GM12878 (cell line): ENCODE measurements around the gene TMEM256. TPM values are rescaled to one million over a fixed set of nuclear protein-coding genes. Genes with fewer than 3 reads are reported as not detected.
A peak's percentile ranks its signal among the peaks of the same experiment; 100 is the strongest.

Experiments
- ASH2L ChIP-seq: fragments of 300-600, 200-600 bp; sonication (generic); IDR thresholded peaks from 2 replicates; pipeline ENCODE4 v1.6.1; 2017; ENCODE audit warnings: low read depth, mild to moderate bottlenecking, borderline replicate concordance
- CHD2 ChIP-seq: IDR thresholded peaks from 2 replicates; pipeline ENCODE4 v1.6.1; 2011; ENCODE audit warnings: low read depth, low read length, improper control_type of control experiment, borderline replicate concordance
- CTCF ChIP-seq, 3 experiments: IDR thresholded peaks in 2 of 3; conservative IDR thresholded peaks in 1 of 3; 2 replicates each; pipeline ENCODE4 v1.5.1; 2011; ENCODE audit warnings: low read depth in 3 of 3, low read length in 3 of 3, mild to moderate bottlenecking in 3 of 3, control low read depth in 2 of 3, moderate library complexity in 2 of 3, inconsistent platforms in 1 of 3, mixed read lengths in 1 of 3; ENCODE audit not compliant: control insufficient read depth in 2 of 3, insufficient read depth in 1 of 3; ENCODE audit errors: extremely low read depth in 1 of 3
- EP300 ChIP-seq, 2 experiments: fragments of 150-350 bp in 1 of 2; IDR thresholded peaks; 2 replicates each; pipeline ENCODE4 v1.6.1; 2011 to 2012; ENCODE audit warnings: low read depth in 2 of 2, low read length in 2 of 2, borderline replicate concordance in 1 of 2, improper control_type of control experiment in 1 of 2, inconsistent platforms in 1 of 2; ENCODE audit not compliant: control insufficient read depth in 1 of 2
- EZH2 ChIP-seq: IDR thresholded peaks from 2 replicates; pipeline ENCODE4 v1.6.1; 2012; ENCODE audit warnings: low read depth, mild to moderate bottlenecking, control low read depth, inconsistent platforms, low read length, borderline replicate concordance; ENCODE audit not compliant: control insufficient read depth
- FOXM1 ChIP-seq: IDR thresholded peaks from 2 replicates; pipeline ENCODE4 v1.6.1; 2012; ENCODE audit warnings: low read depth, mild to moderate bottlenecking, inconsistent platforms, low read length, moderate library complexity
- GATAD2B ChIP-seq: fragments of 450-650 bp; conservative IDR thresholded peaks from 2 replicates; pipeline ENCODE4 v1.6.1; 2017; ENCODE audit warnings: low read depth, mild to moderate bottlenecking, moderate library complexity
- HCFC1 ChIP-seq: fragments of 150-350 bp; IDR thresholded peaks from 2 replicates; pipeline ENCODE4 v1.6.1; 2014; ENCODE audit warnings: low read length
- HDAC2 ChIP-seq: fragments of 200-600 bp; sonication (generic); IDR thresholded peaks from 2 replicates; pipeline ENCODE4 v1.6.1; 2017
- IRF5 ChIP-seq: fragments of 450-650 bp; IDR thresholded peaks from 2 replicates; pipeline ENCODE4 v1.6.1; 2017; ENCODE audit warnings: borderline replicate concordance
- NBN ChIP-seq: fragments of 450-650 bp; IDR thresholded peaks from 2 replicates; pipeline ENCODE4 v1.6.1; 2016
- POLR2AphosphoS2 ChIP-seq: IDR thresholded peaks from 2 replicates; pipeline ENCODE4 v1.6.1; 2011; ENCODE audit warnings: low read depth, mild to moderate bottlenecking, low read length, improper control_type of control experiment, moderate library complexity
- RBBP5 ChIP-seq: fragments of 200-600 bp; sonication (generic); conservative IDR thresholded peaks from 2 replicates; pipeline ENCODE4 v1.6.1; 2016
- SRF ChIP-seq, 2 experiments: IDR thresholded peaks; 2 replicates each; pipeline ENCODE4 v1.6.1; 2011; ENCODE audit warnings: low read depth in 2 of 2, low read length in 2 of 2, mild to moderate bottlenecking in 1 of 2, moderate library complexity in 1 of 2
- TARDBP ChIP-seq: IDR thresholded peaks from 2 replicates; pipeline ENCODE4 v1.6.1; 2016; ENCODE audit warnings: borderline replicate concordance
- TBL1XR1 ChIP-seq: IDR thresholded peaks from 2 replicates; pipeline ENCODE4 v1.6.1; 2012; ENCODE audit warnings: low read depth, low read length, improper control_type of control experiment
- ZNF592 ChIP-seq: fragments of 450-650 bp; IDR thresholded peaks from 2 replicates; pipeline ENCODE4 v1.6.1; 2017; ENCODE audit warnings: mild to moderate bottlenecking, moderate library complexity
- polyA plus RNA-seq, 11 experiments: library from polyadenylated mRNA; depleted of rRNA in 4 of 11; unstranded in 6 of 11; stranded (reverse) in 5 of 11; fragments of >200 nt; fragmentation: Nextera tagmentation in 4 of 11; fragmentation: Illumina TruSeq in 1 of 11; extraction: Ambion mirVana in 4 of 11; extraction: Trizol in 1 of 11; gene quantifications; 1 replicate in 1 of 11; 2 replicates in 10 of 11; pipeline versions ENCODE4 v1.2.1 to v1.2.3, GENCODE V29; 2011 to 2016; ENCODE audit warnings: inconsistent platforms in 2 of 11, missing spikeins in 2 of 11, low read depth in 1 of 11
- total RNA-seq, 4 experiments: library from RNA; depleted of rRNA in 3 of 4; stranded (reverse); fragments of >200 nt in 3 of 4; fragmentation: Illumina TruSeq in 1 of 4; extraction: Trizol in 1 of 4; gene quantifications; 2 replicates each; pipeline versions ENCODE4 v1.2.1 to v1.2.3, GENCODE V29; 2013 to 2021

Gene TMEM256
- total and polyA plus RNA-seq, 10 of the 15 experiments (the other 5 are each of a cell fraction or from before 2014, with no cell fraction given), result 57.3 to 342 (median 95.7) TPM

- TF ChIP-seq ZNF592, result peak; percentile 88
- no peak for TF ChIP-seq HCFC1
- TF ChIP-seq TARDBP, result no peak
- no peak for TF ChIP-seq SRF (IDR thresholded peaks at IDR 0.05; ENCODE audit: low read depth in 2 of 2, low read length in 2 of 2)
- no peak for TF ChIP-seq HDAC2
- TF ChIP-seq CTCF (IDR thresholded peaks at IDR 0.05 in 2 of 3, conservative IDR thresholded peaks at IDR 0.05 in 1 of 3; ENCODE audit: control insufficient read depth in 2 of 3, extremely low read depth in 1 of 3, insufficient read depth in 1 of 3, low read depth in 3 of 3, low read length in 3 of 3), result peak; percentile 65 to 98 (median 71); a peak in 4 of 6 replicates
- TF ChIP-seq ASH2L, result no peak
- no peak for TF ChIP-seq IRF5
- no peak for TF ChIP-seq RBBP5
- TF ChIP-seq EZH2, result no peak
- peak; percentile 32; the same call in 1 of the 2 replicates for TF ChIP-seq CHD2
- no peak for TF ChIP-seq POLR2AphosphoS2
- peak; percentile 66 for TF ChIP-seq NBN
- TF ChIP-seq GATAD2B, result peak; percentile 98
- TF ChIP-seq FOXM1, result no peak
- TF ChIP-seq EP300 (IDR thresholded peaks at IDR 0.05; ENCODE audit: borderline replicate concordance in 1 of 2, control insufficient read depth in 1 of 2, low read depth in 2 of 2, low read length in 2 of 2), result 0 out of 4 replicates have a peak, but pooled peaks of 1 of the 2 experiments have one; percentile 16
- no peak for TF ChIP-seq TBL1XR1
Measured at GRCh38 chr17:7436556-7437368, 32.9 kb upstream of the TMEM256 start (continued).
